ENCODE measurements around the gene FCGR3B.
"Not testable (repeated sequence)": the region's sequence is repeated elsewhere in the genome, so short reads cannot be mapped to it uniquely, and the experiment has no call there.

FCGR3B gene

DNA sequence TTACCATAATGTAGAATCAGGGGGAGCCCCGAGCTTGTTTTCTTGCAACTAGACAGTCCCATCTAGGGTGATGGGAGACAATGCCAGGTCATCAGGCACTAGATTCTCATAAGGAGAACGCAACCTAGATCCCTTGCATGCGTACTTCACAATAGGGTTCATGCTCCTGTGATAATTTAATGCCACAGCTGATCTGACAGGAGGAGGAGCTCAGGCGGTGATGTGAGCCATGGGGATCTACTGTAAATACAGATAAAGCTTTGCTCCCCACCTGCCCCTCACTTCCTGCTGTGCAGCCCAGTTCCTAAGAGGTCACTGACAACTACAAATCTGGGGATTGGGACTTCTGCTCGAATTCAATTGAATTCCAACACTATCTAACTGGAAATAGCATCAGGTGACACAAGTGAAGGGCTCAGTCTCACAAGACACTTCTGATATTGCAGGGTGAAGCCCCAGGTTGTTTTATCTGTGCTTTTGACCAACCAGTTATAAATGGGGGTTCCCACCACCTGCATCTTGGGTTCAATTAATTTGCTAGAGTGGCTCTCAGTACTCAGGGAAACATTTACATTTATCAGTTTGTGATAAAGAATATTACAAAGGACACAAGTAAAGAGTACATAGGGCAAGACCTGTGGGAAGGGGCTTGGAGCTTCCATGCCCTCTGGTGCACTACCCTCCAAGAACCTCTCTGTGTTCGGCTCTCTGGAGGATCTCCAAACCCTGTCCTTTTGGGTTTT, 7.4 kb upstream of the FCGR3B start:
- DNase-seq, result not testable (repeated sequence)

DNA sequence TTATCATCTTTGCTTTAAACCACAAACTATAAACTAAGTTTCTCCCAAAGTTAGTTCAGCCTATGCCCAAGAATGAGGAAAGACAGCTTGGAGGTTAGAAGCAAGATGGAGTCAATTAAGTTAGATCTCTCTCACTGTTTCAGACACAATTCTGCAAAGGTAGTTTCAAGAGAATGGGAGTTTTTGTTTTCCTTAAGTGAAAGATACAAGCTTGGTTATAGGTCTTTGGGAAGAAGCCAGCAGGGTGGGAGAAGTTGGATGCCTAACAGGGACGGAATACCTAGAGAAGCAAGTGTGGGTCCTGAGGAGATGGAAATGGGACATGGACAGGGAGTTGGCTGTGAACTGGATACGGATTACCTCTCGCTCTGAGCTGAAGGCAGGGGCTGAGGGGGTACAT, 6.0 kb upstream of the FCGR3B start:
- not testable (repeated sequence) for DNase-seq

- DNase-seq, result not testable (repeated sequence)
Measured at GRCh38 chr1:161636189-161636782, 5.3 kb upstream of the FCGR3B start.

DNA sequence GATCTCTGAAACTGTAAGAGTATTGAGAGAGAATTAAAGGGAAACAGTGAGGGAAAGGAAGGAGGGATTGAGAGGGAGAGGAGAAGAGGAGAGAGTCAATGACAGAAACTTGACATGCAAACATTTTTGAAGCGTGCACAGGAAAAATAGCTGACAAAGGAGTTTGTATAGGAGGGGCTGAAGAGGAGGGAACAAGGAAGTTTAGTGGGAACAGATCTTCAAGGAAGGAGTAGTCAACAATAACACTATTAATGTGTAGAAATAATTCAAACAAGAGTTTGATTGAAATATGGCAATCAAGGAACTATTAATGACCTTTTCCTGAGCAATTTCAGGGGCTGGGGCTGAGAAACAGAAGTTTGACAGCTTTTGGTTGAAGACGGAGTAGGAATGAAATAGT, 4.0 kb upstream of the FCGR3B start:
- not testable (repeated sequence) for DNase-seq

DNA sequence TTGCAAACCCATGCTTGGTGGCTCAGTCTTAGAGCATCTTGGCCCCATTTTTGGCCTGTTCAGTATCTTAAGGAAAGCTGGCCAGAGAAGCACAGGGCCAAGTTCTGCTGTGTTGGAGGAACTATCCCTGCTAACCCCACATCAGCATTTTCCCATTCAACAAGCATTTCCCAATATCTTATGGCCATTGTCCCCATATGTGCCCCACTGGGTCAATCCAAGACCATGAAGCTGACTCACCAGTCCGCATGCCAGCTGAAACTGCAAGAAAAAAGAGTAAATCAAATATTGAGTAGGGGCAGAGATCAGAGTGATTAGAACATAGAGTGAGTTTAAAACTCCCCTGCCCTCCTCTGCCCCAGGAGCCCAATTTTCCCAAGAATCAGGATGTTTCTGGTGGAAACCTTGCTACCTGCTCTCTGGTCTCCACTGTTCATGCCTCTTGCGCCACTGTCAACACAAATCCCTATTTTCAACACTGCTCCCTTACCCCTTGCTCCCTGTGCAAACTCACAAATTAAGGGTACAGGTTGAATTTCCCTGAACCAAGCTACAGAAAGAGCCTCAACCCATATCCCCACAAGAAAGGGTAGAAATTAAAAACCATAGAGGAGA, 741 bp downstream of the FCGR3B start:
- DNase-seq, result not testable (repeated sequence)

DNA sequence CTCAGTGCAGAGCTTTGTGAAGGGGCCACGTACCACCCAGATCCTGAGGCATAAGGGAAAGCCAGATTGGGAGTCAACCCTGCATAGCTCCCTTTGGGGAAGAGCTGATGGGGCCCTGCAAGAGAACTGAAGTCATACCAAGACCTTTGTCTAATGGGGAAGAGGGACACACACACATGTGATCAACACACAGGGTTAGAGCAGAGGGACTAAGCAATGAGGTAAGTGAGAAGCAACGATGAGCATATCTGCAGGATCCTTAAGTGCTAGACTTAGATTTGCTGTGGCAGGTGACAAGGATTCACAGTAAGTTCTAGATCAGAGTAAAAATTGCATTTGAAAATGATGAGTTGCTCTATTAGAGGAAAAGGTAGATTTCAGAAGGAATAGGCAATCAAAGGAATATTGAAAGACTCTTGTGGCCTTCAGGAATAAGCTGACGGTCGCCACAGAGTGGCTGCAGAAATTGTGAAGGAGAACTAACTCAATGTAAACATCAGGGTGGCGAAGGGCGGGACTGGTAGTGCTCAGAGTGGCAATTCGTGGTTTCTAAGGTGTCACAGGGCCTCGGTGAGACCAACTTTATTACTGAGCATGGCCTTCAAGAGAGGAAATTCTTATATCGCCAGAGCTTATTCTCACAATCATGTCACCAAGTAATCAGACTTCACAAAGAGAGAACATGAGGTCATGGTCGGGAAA, 4.4 kb downstream of the FCGR3B start:
- DNase-seq, result not testable (repeated sequence)

GRCh38 chr1:161624605-161625004, 6.4 kb downstream of the FCGR3B start:
- DNase-seq, result not testable (repeated sequence)

DNA sequence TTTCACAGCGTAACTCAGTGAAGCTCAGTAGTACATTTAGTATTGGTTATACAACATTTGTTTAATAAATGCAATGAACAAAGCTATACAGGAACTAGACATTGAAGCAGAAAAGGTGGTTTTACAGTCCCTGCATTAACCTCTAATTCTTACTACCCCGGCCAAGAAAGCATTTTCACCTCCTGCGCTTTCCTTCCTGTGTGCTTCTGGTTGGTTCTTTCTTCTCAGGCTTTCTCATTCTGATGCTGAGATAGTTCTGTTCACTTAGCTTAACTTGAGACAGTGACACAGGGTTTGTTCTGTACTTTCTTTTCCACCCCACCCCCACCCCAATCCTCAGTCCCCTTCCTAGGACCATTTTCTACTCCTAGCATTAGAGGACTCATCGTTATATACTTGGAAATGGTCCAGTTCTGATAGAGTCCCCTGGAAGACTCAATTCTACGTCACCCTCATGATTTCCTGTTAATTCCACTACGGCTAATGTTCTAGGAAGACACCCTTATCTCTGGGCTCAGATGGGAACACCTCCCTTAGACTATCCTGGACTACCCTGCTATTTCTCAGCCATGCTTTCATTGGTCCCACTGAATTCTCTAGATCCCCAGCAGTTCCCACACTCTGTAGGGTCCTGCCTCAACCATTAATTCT, 7.5 kb downstream of the FCGR3B start:
- not testable (repeated sequence) for DNase-seq

DNA sequence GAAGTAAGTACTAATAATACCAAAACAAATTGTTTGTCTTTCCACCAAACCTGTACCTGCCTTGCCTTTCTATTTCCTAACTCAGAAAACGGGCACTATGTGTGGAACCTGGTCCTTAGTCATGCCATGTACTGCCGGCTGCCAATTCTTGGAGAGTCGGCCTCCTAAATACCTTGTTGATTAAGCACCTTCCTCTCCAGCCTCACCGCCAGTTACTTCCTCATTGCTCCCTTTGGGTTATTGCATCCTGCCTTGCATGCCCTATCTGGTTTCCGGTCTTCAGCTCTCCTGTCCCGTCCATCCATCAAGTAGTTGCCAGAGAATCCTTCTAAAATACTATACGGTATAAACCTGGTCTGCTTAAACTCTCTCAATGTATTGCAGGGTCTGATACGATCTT, 8.9 kb downstream of the FCGR3B start:
- DNase-seq, result not testable (repeated sequence)

GRCh38 chr1:161621181-161622000, 9.6 kb downstream of the FCGR3B start:
- DNase-seq, result peak; percentile 98

- not testable (repeated sequence) for DNase-seq
Measured at GRCh38 chr1:161620399-161620798, 10.6 kb downstream of the FCGR3B start.

GRCh38 chr1:161618517-161618916, 12.5 kb downstream of the FCGR3B start:
- not testable (repeated sequence) for DNase-seq

- DNase-seq, result not testable (repeated sequence)
Measured at GRCh38 chr1:161616417-161616816, 14.6 kb downstream of the FCGR3B start.

- not testable (repeated sequence) for DNase-seq
Measured at GRCh38 chr1:161613142-161613514, 17.8 kb downstream of the FCGR3B start.

GRCh38 chr1:161612322-161613141, 18.4 kb downstream of the FCGR3B start:
- peak; percentile 92 for DNase-seq

DNA sequence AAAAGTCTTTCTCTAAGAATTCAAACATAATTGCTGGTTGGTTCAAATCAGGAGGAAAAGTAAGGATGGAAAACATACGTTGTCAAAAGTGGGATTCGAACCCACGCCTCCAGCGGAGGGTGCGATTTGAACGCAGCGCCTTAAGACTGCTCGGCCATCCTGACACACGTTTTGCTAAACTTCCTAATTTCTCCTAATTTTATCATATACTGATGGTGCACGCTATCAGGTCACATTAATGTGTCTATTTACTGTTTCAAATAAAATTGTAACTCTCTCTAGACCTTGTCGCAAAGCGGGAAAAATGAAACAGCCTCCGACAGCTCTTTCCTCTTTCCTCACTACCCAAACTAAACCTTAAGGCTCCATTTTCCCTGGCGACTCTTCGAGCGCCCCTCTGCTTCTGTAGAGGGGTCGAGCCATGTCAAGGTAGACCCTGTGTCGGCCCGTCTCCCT, 19.1 kb downstream of the FCGR3B start:
- DNase-seq, result not testable (repeated sequence)

DNA sequence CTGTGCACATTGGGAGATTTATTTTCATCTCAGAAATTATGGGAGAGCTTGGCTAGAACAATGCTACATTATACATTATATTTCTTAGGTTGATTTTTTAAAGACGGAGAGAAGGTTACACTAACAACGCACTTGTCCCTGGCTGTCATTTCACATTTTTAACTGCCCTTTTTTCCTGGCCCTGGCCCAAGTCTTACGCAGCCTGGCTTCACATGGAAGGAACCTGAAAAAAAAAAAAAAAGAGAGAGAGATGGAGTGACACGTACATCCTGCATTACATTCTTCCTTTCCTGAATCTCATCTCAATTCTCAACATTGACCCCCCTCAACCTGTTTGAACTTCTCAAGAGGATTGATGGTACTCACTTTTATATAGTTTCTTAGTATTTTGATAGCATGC, 20.8 kb downstream of the FCGR3B start:
- DNase-seq, result not testable (repeated sequence)

DNA sequence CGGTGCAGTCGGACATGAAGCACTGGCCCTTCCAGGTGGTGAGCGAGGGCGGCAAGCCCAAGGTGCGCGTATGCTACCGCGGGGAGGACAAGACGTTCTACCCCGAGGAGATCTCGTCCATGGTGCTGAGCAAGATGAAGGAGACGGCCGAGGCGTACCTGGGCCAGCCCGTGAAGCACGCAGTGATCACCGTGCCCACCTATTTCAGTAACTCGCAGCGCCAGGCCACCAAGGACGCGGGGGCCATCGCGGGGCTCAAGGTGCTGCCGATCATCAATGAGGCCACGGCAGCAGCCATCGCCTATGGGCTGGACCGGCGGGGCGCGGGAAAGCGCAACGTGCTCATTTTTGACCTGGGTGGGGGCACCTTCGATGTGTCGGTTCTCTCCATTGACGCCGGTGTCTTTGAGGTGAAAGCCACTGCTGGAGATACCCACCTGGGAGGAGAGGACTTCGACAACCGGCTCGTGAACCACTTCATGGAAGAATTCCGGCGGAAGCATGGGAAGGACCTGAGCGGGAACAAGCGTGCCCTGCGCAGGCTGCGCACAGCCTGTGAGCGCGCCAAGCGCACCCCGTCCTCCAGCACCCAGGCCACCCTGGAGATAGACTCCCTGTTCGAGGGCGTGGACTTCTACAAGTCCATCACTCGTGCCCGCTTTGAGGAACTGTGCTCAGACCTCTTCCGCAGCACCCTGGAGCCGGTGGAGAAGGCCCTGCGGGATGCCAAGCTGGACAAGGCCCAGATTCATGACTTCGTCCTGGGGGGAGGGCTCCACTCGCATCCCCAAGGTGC, 24.2 kb downstream of the FCGR3B start:
- DNase-seq, result not testable (repeated sequence)

DNA sequence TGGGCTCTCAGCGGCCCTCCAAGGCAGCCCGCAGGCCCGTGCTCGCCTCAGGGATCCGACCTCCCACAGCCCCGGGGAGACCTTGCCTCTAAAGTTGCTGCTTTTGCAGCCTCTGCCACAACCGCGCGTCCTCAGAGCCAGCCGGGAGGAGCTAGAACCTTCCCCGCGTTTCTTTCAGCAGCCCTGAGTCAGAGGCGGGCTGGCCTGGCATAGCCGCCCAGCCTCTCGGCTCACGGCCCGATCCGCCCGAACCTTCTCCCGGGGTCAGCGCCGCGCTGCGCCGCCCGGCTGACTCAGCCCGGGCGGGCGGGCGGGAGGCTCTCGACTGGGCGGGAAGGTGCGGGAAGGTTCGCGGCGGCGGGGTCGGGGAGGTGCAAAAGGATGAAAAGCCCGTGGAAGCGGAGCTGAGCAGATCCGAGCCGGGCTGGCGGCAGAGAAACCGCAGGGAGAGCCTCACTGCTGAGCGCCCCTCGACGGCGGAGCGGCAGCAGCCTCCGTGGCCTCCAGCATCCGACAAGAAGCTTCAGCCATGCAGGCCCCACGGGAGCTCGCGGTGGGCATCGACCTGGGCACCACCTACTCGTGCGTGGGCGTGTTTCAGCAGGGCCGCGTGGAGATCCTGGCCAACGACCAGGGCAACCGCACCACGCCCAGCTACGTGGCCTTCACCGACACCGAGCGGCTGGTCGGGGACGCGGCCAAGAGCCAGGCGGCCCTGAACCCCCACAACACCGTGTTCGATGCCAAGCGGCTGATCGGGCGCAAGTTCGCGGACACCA, 25.0 kb downstream of the FCGR3B start:
- not testable (repeated sequence) for DNase-seq

Data from activated CD8-positive, alpha-beta memory T cell treated with anti-CD3 and anti-CD28 coated beads, Interleukin-2, amount 50 U/mL, for 48 hours (primary cell).